HG02938 (cell line): ENCODE measurements around the gene CRTC1.
"Not testable (repeated sequence)": the region's sequence is repeated elsewhere in the genome, so short reads cannot be mapped to it uniquely, and the experiment has no call there.

Source experiments
- ATAC-seq: cut with Tn5 transposase; IDR thresholded peaks from one replicate; pipeline ENCODE4 v1.9.1; 2021; ENCODE audit warnings: mild to moderate bottlenecking, moderate library complexity; ENCODE audit not compliant: unreplicated experiment

CRTC1 gene

GRCh38 chr19:18725841-18726770 lies 42.6 kb downstream of the CRTC1 start:
- ATAC-seq = no peak

- ATAC-seq = no peak
Measured at GRCh38 chr19:18726846-18727245, 43.4 kb downstream of the CRTC1 start.

GRCh38 chr19:18727602-18728001 lies 44.1 kb downstream of the CRTC1 start:
- ATAC-seq = not testable (repeated sequence)

- ATAC-seq = no peak
Measured at GRCh38 chr19:18729933-18730530, 46.6 kb downstream of the CRTC1 start.

GRCh38 chr19:18730885-18731513 lies 47.5 kb downstream of the CRTC1 start:
- no peak for ATAC-seq

- ATAC-seq = no peak
Measured at GRCh38 chr19:18731562-18732008, 48.1 kb downstream of the CRTC1 start.

GRCh38 chr19:18733196-18733647 lies 49.7 kb downstream of the CRTC1 start:
- no peak for ATAC-seq

- ATAC-seq = not testable (repeated sequence)
Measured at GRCh38 chr19:18733762-18734332, 50.4 kb downstream of the CRTC1 start.

- ATAC-seq = no peak
Measured at GRCh38 chr19:18735324-18735723, 51.8 kb downstream of the CRTC1 start.

- no peak for ATAC-seq
Measured at GRCh38 chr19:18735752-18736151, 52.3 kb downstream of the CRTC1 start.

- ATAC-seq = no peak
Measured at GRCh38 chr19:18736415-18737336, 53.2 kb downstream of the CRTC1 start.

- ATAC-seq = no peak
Measured at GRCh38 chr19:18737337-18737953, 54.0 kb downstream of the CRTC1 start.

GRCh38 chr19:18737954-18738351 lies 54.5 kb downstream of the CRTC1 start:
- ATAC-seq = no peak

- no peak for ATAC-seq
Measured at GRCh38 chr19:18738961-18739690, 55.6 kb downstream of the CRTC1 start.

GRCh38 chr19:18741124-18742121 lies 57.9 kb downstream of the CRTC1 start:
- ATAC-seq = no peak

- no peak for ATAC-seq
Measured at GRCh38 chr19:18742324-18742723, 58.8 kb downstream of the CRTC1 start.

- no peak for ATAC-seq
Measured at GRCh38 chr19:18742838-18743783, 59.6 kb downstream of the CRTC1 start.
